SU-DHL-6 (cell line): ENCODE results near the gene TMEM179B.
A peak's percentile ranks its signal among the peaks of the same experiment; 100 is the strongest.

Experiments used
- H2AFZ ChIP-seq: fragments of 200-600 bp; sonication (generic); 2 replicates; pipeline ENCODE4 v1.6.1; 2014; ENCODE audit warnings: low read depth, mild to moderate bottlenecking, moderate library complexity, mixed read lengths, antibody characterized with exemption, low read length; ENCODE audit not compliant: severe bottlenecking
- H3F3A ChIP-seq: fragments of 200-600 bp; shearing (Covaris generic); 2 replicates; pipeline ENCODE4 v1.6.0; 2016; ENCODE audit warnings: antibody characterized with exemption, mild to moderate bottlenecking; ENCODE audit not compliant: insufficient read depth
- H3K27ac ChIP-seq: fragments of 200-600 bp; sonication (generic); 2 replicates; pipeline ENCODE4 v1.5.1; 2016; ENCODE audit warnings: low read depth, mild to moderate bottlenecking, low read length, moderate library complexity, mixed read lengths
- H3K27me3 ChIP-seq: fragments of 200-600 bp; sonication (generic), shearing (Covaris generic); 2 replicates; pipeline ENCODE4 v1.6.0; 2014; ENCODE audit warnings: mild to moderate bottlenecking, low read length
- H3K36me3 ChIP-seq: fragments of 200-600 bp; sonication (generic); 2 replicates; pipeline ENCODE4 v1.6.1; 2014; ENCODE audit warnings: mild to moderate bottlenecking, low read length, mixed read lengths
- H3K4me2 ChIP-seq: fragments of 300-600, 200-600 bp; shearing (Covaris generic), sonication (generic); 2 replicates; pipeline ENCODE4 v1.6.0; 2014; ENCODE audit warnings: low read length, low read depth, mild to moderate bottlenecking; ENCODE audit not compliant: poor library complexity, severe bottlenecking
- H3K4me3 ChIP-seq: fragments of 200-600 bp; sonication (generic); 2 replicates; pipeline ENCODE4 v1.5.1; 2014; ENCODE audit warnings: antibody characterized with exemption, low read length, mild to moderate bottlenecking, mixed read lengths; ENCODE audit not compliant: insufficient read depth, poor library complexity, severe bottlenecking
- H3K79me2 ChIP-seq: fragments of 200-600 bp; sonication (generic); 2 replicates; pipeline ENCODE4 v1.6.1; 2014; ENCODE audit warnings: mild to moderate bottlenecking, low read length, moderate library complexity; ENCODE audit not compliant: insufficient read depth
- H3K9ac ChIP-seq: fragments of 200-600 bp; sonication (generic); 2 replicates; pipeline ENCODE4 v1.7.0; 2014; ENCODE audit warnings: mild to moderate bottlenecking, low read length
- H3K9me2 ChIP-seq: fragments of 200-600 bp; sonication (generic); replicated peaks from 2 replicates; pipeline ENCODE4 v1.6.1; 2014; ENCODE audit warnings: low read length; ENCODE audit not compliant: insufficient read depth
- H3K9me3 ChIP-seq: fragments of 200-600 bp; sonication (generic); 2 replicates; pipeline ENCODE4 v1.6.1; 2014; ENCODE audit warnings: low read length, mixed read lengths; ENCODE audit not compliant: insufficient read depth
- H4K20me1 ChIP-seq: fragments of 200-600 bp; sonication (generic); 2 replicates; pipeline ENCODE4 v1.6.1; 2014; ENCODE audit warnings: low read depth, mild to moderate bottlenecking, antibody characterized with exemption, low read length, moderate library complexity, mixed read lengths
- EZH2phosphoT487 ChIP-seq: fragments of 200-600 bp; sonication (generic), shearing (Covaris generic); conservative IDR thresholded peaks from 2 replicates; pipeline ENCODE4 v1.6.1; 2018; ENCODE audit warnings: mild to moderate bottlenecking, antibody characterized with exemption, low read length, moderate library complexity, mixed read lengths
- TF ChIP-seq, protein P1 (sequence below): fragments of 200-600 bp; sonication (generic); IDR thresholded peaks from one replicate; pipeline ENCODE4 v1.5.1; 2017; ENCODE audit warnings: antibody characterized with exemption, mild to moderate bottlenecking, low read length, moderate library complexity; ENCODE audit not compliant: insufficient read depth, poor library complexity, severe bottlenecking

The TMEM179B gene

DNA sequence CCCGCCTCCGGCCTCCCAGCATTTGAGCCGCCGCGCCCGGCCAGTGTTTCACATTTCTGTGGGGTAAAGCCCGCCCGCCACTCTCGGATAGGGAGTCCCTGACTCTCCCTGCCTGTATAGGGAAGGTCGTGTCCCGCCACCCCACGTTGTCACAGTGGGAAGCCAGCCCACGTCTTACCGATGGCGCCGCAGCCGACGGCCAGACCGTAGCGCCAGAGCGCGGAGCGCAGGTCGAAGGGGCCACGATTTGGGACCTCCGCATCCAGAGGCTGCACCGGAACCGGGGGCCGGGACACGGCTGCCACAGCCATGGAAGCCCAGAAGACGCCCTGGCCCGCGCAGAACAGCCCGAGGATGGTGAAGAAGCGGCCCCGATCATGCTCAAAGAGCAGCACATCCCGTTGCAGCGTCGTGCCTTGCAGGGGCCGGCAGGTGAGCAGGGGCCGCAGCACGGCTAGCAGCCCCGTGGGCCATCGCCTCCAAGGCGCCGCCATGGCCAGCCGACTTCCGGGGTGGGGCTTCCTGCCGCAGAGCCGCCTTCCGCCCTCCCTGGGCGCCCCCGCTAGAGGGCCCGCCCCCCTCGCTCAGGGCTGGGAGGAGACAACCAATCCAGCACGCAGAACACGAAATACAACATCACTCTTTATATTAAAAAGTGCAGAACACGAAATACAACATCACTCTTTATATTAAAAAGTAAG lies 4.4 kb downstream of the TMEM179B start, which contains the start of gene TMEM223:
Gene TMEM223, minus strand, starts transcription at position 506 of the 701 bp plus-strand sequence. Its CDS starts 12 bp downstream, at position 494.
- Histone ChIP-seq H3K4me3 (peak within 1 kb of the TSS; percentile 81), H3K36me3 (peaks cover 19% of the 10 kb centered on the region), H2AFZ (peak within 1 kb of the TSS; percentile 38), H3K79me2 (peaks cover 32% of the 10 kb centered on the region), H3K4me2 (peak within 1 kb of the TSS; percentile 88), H3K9me3 (no peaks in the 10 kb centered on the region), H3K27ac (peak within 1 kb of the TSS; percentile 61), H4K20me1 (no peaks in the 10 kb centered on the region), H3K9ac (peak within 1 kb of the TSS; percentile 96), H3F3A (peaks cover 31% of the 10 kb centered on the region), H3K27me3 (no peaks in the 10 kb centered on the region), H3K9me2 (no peaks in the 10 kb centered on the region)
- no peak for TF ChIP-seq EZH2phosphoT487
- TF ChIP-seq, protein P1, sequence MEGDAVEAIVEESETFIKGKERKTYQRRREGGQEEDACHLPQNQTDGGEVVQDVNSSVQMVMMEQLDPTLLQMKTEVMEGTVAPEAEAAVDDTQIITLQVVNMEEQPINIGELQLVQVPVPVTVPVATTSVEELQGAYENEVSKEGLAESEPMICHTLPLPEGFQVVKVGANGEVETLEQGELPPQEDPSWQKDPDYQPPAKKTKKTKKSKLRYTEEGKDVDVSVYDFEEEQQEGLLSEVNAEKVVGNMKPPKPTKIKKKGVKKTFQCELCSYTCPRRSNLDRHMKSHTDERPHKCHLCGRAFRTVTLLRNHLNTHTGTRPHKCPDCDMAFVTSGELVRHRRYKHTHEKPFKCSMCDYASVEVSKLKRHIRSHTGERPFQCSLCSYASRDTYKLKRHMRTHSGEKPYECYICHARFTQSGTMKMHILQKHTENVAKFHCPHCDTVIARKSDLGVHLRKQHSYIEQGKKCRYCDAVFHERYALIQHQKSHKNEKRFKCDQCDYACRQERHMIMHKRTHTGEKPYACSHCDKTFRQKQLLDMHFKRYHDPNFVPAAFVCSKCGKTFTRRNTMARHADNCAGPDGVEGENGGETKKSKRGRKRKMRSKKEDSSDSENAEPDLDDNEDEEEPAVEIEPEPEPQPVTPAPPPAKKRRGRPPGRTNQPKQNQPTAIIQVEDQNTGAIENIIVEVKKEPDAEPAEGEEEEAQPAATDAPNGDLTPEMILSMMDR = no peak

DNA sequence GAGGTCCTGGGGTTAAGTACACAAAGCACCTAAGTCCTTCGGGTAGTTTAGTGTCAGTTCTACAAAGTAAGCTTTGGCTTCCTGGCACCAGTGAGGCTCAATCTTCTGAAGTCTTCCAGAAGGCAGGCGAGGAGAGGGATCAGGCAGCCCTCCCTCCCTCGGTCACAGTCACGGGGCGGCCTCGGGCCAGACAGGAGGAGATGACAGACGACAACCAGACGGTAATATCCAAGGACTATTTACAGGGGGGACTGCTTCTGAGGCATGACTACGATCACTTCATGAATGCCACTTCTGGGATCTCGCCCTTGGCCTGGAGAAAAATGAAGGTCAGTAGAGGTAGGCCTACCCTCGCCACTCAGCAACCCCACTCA lies 5.0 kb downstream of the TMEM179B start:
- Histone ChIP-seq H3K79me2 (peaks cover 32% of the 10 kb centered on the region), H3K4me2 (peak overlapping the region; percentile 88), H4K20me1 (no peaks in the 10 kb centered on the region), H3K9me2 (no peaks in the 10 kb centered on the region), H2AFZ (peak overlapping the region; percentile 38), H3K9ac (peak overlapping the region; percentile 96), H3K27me3 (no peaks in the 10 kb centered on the region), H3K4me3 (peak overlapping the region; percentile 81), H3K27ac (peak overlapping the region; percentile 61), H3K36me3 (peaks cover 19% of the 10 kb centered on the region), H3K9me3 (no peaks in the 10 kb centered on the region), H3F3A (peaks cover 31% of the 10 kb centered on the region)
- TF ChIP-seq, protein P1 = no peak
- TF ChIP-seq EZH2phosphoT487 = no peak

DNA sequence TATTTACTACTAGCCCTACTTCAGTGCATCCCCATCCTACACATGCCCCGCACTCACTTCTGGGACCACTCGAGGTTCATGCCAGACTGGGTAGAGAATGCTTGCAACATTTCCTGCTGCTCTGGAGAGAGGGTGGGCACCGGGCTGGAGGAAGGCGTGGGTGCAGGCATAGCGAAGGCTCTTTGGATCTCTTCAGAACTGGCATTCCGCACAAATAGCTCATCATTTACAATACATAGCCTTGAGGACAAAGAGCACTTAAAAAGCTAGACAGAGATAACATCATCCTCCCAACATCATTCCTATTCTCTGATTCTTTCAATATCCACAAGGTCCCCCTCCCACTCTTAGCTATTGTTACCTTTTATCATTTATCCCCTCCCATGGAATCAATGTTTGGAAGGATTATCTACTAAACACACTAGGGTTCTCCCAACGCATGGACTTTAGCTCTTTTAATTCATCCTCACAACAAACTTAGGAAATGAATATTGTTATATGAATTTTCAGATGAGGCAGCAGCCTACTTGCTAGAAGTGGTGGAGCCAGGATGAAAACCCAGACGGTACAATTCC lies 7.1 kb downstream of the TMEM179B start:
- Histone ChIP-seq H3K9ac (no peak overlapping the region), H2AFZ (no peak overlapping the region), H4K20me1 (no peaks in the 10 kb centered on the region), H3K79me2 (peaks cover 19% of the 10 kb centered on the region), H3K27ac (no peak overlapping the region), H3K4me2 (no peak overlapping the region), H3K9me3 (no peaks in the 10 kb centered on the region), H3K9me2 (no peaks in the 10 kb centered on the region), H3K36me3 (peaks cover 19% of the 10 kb centered on the region), H3K27me3 (no peaks in the 10 kb centered on the region), H3K4me3 (no peak overlapping the region), H3F3A (peaks cover 26% of the 10 kb centered on the region)
- TF ChIP-seq, protein P1 = no peak
- no peak for TF ChIP-seq EZH2phosphoT487
